GM04504 (cell line): ENCODE results near the gene TENT5C.
A peak's percentile ranks its signal among the peaks of the same experiment; 100 is the strongest.

Source experiments
- DNase-seq: peaks from one replicate; pipeline ENCODE4 v3.0.0-alpha.2; 2012; ENCODE audit warnings: low read depth

The TENT5C gene

DNA sequence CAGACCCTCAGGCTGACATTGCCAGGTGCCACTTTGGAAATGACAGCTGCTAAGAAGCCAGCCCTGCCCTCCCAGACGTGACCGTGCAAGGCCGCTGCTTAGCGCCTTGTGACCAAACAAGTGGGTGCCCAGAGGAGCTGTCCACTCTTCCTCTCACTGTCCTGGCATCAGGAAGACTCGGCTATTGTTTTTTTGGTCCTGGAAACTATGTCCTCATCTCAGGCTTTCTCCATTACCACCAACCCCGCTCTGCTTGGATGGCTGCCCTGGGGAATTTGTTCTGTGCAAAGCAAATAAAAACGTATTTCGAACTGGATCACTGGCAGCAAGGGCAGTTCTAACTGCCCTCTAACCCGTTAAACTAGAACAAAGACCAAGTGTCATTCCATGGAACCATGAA is 13.7 kb upstream of the TENT5C start:
- DNase-seq = no peak

GRCh38 chr1:117594261-117594990 is 11.4 kb upstream of the TENT5C start:
- DNase-seq = no peak

- DNase-seq = no peak
Observed at GRCh38 chr1:117596023-117596720, 9.7 kb upstream of the TENT5C start.

GRCh38 chr1:117598489-117598888 is 7.4 kb upstream of the TENT5C start:
- no peak for DNase-seq

GRCh38 chr1:117599286-117600221 is 6.3 kb upstream of the TENT5C start:
- DNase-seq = no peak

GRCh38 chr1:117600325-117600943 is 5.4 kb upstream of the TENT5C start:
- DNase-seq = no peak

GRCh38 chr1:117600966-117601365 is 4.9 kb upstream of the TENT5C start:
- DNase-seq = no peak

DNA sequence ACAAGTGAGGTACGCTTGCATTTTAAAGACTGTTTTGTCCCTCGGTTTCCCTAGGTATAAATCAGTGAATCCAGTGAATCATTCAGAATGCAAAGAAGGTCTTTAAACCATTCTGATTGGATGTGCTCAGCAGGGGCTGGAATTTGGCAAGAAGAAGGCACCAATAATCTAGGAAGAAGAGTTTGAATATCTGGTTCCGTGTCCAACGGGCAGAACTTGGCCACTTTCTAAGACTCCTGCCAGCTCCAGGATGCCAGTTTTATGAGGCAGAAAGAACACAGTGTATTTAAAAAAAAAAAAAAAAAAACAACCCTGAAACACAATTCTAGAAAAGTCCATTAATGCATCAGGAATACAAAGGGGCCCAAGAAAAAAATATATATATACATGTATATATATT is 3.0 kb upstream of the TENT5C start:
- no peak for DNase-seq

DNA sequence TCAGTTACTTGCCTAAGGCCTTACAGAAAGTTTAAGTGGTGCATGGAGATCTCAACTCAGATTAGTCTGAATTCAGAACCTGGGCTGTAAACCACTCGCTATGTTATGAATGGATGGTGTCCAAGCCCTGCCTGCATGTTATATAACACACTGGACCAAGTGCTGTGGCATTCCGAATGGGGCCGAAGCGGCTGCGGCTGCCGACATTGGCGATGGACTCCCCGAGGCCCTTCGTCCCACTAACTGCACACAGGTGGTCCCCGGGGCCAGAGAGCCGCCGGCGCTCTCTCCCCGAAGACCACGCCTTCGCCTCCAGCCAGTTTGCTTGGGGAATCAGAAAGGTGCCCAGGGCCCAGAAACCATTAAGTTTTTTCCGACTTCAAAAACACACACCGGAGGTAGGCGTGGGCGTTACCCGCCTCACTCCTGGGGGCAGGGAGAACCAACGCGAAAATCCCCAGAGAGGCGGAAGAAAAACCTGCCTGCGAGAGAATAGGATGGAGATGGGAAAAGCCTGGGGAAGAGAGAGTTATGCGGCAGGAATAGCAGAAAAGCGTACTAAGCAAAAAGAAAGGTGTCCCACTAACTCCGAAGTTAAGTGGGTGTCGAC is 579 bp upstream of the TENT5C start:
- DNase-seq = no peak

DNA sequence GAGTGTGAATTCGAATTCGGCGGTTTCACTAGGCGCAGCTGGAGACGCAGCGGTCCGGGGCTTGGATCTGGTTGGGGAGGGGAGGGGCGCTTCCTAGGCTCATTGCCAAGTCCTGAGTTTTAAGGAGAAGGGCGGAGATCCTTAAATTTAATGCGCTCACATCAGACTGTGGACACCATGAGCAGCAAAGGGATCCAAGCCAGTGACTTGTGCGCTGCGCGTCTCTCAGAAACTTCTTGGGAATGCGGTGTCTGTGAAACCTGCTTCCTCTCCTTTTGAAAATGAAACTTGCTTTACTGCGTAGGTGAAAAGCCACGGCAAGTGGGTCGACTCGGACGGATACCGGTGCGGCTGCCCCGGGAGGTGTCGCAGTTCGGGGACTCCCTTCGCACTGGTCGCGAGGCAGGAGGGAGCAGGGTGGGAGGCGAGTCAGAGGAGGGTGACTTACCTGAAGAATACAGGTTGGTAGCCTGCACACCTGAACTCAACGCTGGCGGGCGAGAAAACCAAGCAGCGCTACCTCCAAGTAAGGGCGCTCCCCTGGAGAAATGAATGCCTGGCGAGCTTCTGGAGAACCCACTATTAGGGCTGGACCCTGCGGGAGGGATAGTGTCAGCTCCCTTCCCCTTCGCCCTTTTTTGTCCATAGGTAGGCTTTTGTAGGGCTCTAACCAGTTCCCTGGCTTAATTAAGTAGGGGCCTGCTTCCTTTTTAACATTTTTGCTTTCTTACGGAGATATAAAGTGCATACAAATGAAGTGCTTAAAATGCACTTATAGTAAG is 992 bp downstream of the TENT5C start:
- no peak for DNase-seq

DNA sequence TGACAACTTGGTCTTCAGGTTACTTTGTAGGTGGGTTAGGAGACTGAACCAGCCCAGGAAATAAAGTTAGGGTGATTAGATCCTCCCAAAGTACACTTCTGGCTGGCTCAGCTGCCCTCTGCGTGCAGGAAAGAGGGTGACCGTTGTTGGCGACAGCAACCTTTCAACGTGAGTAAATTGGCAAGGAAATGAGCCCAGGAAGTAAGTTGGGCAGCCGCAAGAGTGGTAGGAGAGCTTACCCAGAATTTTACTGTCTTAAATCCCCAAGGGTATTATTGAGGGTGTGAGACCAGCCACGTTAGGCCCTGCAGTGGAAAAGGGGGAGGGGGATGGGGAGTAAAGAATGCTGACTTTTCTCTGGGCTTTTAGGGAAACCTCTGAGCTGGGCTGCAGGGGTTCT is 1.6 kb downstream of the TENT5C start:
- DNase-seq = no peak

- no peak for DNase-seq
Observed at GRCh38 chr1:117608115-117608615, 2.3 kb downstream of the TENT5C start.

- DNase-seq = no peak
Observed at GRCh38 chr1:117608758-117609157, 2.9 kb downstream of the TENT5C start.

DNA sequence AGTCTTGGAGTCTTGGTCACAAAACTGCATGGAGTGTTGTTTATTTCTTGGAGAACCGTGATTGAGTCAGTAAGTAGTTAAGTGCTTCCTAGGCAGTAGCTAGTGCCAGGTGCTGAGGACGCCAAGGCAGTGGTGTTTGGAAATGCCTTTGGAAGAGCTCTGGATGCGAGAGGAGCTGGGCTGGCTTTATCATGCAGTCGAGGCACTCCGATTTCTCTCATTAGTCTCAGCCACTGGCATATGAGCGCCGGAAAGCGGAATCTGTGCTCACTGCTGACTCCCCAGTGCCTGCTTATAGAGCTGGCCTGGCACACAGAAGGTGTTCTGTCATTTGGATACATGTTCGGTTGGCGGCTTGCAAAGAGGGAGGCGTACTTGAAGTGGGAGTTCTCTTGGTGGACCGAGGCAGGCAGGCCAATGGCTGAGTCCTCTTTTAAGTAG is 3.6 kb downstream of the TENT5C start:
- DNase-seq = no peak

GRCh38 chr1:117610036-117610435 is 4.2 kb downstream of the TENT5C start:
- no peak for DNase-seq

DNA sequence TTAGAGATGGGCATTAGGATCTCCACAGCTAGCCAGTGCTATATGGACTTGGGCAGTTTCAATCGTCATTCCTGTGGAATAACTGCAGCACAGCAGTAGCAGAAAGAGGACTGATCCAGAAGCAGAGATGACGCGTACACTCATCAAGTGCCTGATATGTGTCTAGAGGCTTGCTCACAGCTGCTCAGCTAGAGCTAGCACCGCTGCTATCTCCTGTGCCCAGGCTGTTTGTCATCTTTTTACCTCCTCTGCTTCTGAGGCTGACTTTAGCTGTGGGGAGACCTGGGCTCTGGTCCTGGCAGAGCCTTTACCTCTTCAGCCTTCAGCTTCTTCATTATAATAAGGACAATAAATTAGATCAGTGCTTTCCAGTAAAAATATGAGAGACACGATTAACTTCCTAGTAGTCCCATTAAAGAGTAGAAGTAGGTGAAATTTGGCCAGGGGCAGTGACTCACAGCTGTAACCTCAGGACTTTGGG is 5.3 kb downstream of the TENT5C start:
- no peak for DNase-seq

- DNase-seq = no peak
Observed at GRCh38 chr1:117611894-117612483, 6.1 kb downstream of the TENT5C start.

DNA sequence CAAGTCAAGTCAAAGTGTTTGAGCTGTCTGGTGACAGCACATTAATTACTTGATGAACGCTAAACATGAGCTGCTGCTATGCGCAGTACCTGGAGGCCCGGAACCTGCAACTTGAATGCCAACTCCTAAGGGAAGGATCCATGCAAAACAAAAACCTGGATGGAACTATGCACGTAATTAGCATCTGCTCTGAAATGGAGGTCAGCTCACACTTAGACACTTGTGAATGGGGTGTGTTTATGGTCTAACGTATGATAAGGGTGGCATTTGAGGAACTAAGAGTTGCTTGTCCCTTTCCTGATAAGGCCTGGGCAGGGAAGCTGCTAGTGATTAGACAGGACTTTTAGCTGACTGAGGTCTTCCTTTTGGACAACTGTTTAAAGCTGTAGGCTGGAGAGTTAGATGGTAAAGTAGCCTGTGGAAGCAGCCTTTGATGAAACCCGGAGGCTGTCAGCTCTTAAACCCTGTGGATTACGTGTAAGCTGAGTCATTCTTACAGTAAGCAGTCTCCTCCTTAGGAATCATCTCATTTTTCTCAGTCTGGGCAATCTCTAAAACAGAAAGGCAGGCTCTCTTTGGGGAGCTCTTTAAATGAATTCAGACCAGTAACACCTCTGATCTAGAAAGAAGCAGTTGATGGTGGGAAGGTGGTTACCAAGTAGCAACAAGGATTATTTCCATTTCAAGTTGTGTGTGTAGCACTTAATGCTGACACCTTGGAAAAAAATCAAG is 6.8 kb downstream of the TENT5C start:
- peak; percentile 53 for DNase-seq

GRCh38 chr1:117613249-117613968 is 7.6 kb downstream of the TENT5C start:
- no peak for DNase-seq
